Coronary artery (tissue), 2 donors: ENCODE results near the gene SAPCD1.

ENCODE experiments used
- DNase-seq: peaks from one replicate; pipeline ENCODE4 v3.0.0-alpha.2; 2017; ENCODE audit warnings: low spot score
- H3K27ac ChIP-seq, 2 donors: fragments of 200-600 bp; sonication (generic); one replicate each; pipeline ENCODE4 v1.5.1; 2016 to 2019
- H3K4me3 ChIP-seq: fragments of 200-600 bp; sonication (generic); 2 replicates; pipeline ENCODE4 v1.5.1; 2016; ENCODE audit warnings: mild to moderate bottlenecking, moderate library complexity
- TF ChIP-seq, protein P1 (sequence below): fragments of 200-600 bp; sonication (generic); IDR thresholded peaks from one replicate; pipeline ENCODE4 v1.5.1; 2019; ENCODE audit warnings: antibody characterized with exemption

SAPCD1 gene

DNA sequence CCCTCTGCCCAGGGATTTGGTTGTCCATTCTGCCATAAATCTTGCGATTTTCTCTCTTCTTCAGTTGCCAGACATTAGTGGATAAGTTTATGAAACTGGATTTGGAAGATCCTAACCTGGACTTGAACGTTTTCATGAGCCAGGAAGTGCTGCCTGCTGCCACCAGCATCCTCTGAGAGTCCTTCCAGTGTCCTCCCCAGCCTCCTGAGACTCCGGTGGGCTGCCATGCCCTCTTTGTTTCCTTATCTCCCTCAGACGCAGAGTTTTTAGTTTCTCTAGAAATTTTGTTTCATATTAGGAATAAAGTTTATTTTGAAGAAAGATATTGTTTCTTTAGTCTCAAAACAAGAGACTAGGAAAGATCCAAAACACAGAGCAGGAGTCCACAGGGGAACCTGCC is at the start of gene SAPCD1:
TSS of gene SAPCD1 (plus strand) at position 301 of the 400 bp plus-strand sequence. CDS start 399 bp downstream, outside the sequence.
- TF ChIP-seq, protein P1, sequence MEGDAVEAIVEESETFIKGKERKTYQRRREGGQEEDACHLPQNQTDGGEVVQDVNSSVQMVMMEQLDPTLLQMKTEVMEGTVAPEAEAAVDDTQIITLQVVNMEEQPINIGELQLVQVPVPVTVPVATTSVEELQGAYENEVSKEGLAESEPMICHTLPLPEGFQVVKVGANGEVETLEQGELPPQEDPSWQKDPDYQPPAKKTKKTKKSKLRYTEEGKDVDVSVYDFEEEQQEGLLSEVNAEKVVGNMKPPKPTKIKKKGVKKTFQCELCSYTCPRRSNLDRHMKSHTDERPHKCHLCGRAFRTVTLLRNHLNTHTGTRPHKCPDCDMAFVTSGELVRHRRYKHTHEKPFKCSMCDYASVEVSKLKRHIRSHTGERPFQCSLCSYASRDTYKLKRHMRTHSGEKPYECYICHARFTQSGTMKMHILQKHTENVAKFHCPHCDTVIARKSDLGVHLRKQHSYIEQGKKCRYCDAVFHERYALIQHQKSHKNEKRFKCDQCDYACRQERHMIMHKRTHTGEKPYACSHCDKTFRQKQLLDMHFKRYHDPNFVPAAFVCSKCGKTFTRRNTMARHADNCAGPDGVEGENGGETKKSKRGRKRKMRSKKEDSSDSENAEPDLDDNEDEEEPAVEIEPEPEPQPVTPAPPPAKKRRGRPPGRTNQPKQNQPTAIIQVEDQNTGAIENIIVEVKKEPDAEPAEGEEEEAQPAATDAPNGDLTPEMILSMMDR: no peak
- no peak for DNase-seq
- Histone ChIP-seq H3K4me3 (no peak within 1 kb of the TSS), H3K27ac (no peak within 1 kb of the TSS)

DNA sequence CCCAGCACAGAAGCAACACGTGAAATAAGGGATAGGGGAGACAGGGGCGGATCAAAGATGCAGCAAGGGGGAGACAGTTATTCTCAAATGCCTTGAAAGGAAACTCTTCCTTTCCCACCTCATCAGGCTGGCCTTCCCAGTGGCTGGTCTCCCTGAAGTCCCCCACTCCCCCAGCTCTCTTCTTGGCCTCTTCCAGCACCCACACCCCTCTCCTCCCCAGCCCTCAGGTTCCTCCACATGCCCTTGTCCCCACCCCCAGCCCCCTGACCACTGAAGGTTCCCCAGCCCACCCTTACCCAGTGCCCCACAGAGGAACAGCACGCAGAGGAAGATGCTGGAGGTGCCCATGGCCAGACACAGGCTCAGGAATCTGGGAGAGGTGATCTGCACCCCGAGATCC is 49.0 kb upstream of the SAPCD1 start:
- no peak for DNase-seq
- Histone ChIP-seq H3K27ac (no peak overlapping the region), H3K4me3 (no peak overlapping the region)
- TF ChIP-seq, protein P1: no peak

DNA sequence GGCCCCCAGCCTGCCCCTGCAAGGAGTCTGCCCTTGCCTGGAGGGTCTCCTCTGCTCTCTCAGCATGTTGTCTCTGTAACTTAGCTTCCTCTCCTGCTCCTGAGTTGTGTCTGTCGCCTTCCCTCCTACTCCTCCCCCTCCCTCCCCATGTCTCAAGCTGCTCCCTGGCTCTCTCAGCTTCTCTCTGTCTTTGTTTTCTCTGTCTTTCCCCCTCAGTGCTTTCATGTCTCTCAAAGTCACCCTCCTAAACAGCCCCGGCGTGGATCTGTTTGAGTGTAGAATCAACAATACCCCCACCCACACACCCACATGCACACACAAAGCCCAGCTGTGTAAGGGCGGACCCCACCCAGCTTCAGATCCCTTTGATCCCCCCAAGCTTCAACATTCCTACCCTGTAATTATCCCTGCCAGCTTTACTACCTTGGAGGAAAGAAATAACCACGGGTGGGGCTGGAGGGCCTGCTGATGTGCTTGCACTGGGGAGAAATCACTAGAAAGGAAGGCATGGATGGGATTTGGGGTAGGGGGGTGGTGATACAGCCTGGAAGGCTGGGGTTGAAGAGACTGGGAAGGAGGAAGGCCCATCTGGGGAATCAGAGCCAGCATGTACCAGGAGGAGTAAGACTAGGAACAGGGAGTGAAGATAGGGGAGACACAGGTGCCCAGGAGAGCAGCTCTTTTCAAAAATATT is 48.3 kb upstream of the SAPCD1 start:
- DNase-seq: no peak
- H3K4me3 ChIP-seq: no peak overlapping the region

DNA sequence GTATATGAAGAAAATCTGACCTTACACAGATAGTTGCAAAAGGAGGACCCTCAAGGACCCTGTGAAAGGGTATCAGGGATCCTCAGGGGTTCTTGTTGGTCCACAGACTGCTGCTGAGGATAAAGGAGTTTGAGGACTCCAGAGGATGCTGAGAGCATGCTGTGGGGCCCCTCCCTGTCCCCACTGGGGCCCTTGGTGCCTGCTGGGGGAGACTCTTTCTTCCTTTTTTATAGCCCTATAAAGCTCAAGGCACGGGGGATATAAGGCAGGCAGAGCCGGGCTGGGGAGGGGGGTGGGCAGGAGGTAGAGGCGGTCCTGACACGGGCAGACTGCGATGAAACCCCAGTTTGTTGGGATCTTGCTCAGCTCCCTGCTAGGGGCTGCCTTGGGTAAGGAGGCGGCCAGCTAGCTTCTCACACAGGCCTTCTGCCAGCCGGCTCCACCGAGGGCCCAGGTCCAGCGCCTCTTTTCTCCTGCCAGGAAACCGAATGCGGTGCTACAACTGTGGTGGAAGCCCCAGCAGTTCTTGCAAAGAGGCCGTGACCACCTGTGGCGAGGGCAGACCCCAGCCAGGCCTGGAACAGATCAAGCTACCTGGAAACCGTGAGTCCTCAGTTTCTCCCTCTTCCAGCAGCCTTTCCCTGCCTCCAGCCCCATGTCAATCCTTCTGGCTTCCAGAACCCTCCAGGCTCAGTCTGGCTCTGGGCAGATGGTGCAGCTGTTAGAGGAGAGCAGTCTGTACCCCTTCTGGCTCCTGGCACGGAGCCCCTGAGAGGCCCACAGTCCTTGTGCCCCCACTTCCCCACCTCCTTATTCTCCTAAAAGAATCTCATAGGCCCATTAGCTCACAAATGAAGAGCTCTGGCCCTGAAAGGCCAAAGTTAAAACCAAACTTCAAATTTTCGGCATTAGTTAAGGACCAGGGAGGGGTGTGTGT is 47.2 kb upstream of the SAPCD1 start, which contains the start of gene LY6G6D:
TSS of gene LY6G6D (plus strand) at position 327 of the 937 bp plus-strand sequence. CDS start at position 335, 8 bp downstream.
- TF ChIP-seq, protein P1: no peak
- Histone ChIP-seq H3K4me3 (no peak within 1 kb of the TSS), H3K27ac (no peak within 1 kb of the TSS)
- DNase-seq: no peak

More for the DNA sequence above, 48.3 kb upstream of the SAPCD1 start:
- no peak overlapping the region for H3K27ac ChIP-seq
- TF ChIP-seq, protein P1: no peak

DNA sequence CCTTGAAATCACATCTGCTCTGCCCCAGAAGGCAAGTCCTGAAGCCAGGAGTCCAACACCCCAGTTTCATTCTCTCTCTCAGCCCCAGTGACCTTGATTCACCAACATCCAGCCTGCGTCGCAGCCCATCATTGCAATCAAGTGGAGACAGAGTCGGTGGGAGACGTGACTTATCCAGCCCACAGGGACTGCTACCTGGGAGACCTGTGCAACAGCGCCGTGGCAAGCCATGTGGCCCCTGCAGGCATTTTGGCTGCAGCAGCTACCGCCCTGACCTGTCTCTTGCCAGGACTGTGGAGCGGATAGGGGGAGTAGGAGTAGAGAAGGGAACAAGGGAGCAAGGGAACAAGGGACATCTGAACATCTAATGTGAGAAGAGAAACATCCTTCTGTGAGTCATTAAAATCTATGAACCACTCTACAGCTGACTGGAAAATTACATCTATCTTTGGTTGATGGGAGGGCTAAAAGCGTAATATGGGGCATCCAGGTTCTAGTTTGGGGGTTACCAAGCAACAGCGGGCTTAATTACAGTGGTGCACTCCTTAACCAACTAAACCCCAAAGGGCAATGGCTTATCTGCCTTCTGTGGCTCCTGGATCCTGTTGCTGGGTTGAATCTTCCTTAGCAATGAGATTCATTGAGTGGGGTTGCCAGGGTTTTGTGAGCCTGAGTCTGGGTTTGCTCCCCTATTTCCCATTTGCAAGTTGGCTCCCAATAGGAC is 44.8 kb upstream of the SAPCD1 start:
- no peak overlapping the region for H3K27ac ChIP-seq
- no peak overlapping the region for H3K4me3 ChIP-seq
- DNase-seq: no peak
- TF ChIP-seq, protein P1: no peak

DNA sequence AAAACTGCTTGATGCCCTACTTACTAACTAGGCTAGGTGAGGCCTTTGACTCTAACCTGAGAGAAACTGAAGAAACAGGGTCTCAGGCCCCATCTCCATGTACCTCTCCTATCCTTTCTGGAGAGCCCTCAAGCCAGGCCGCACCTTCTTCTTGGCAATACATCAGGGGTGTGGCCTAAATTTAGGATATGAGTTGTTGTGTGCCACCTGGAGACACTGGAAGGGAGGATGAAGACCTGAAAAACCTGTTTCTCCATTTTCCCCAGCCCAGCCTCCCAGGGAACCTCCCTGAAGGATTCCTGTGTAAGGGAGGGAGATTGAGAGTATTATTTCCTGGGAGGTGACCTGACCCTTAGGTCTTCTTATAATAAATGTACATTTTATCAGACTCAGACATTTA is 44.2 kb upstream of the SAPCD1 start:
- DNase-seq: no peak
- H3K27ac ChIP-seq: no peak overlapping the region
- H3K4me3 ChIP-seq: no peak overlapping the region
- TF ChIP-seq, protein P1: no peak
